Endothelial cell of umbilical vein (primary cell): Measurements from ENCODE around the gene LRRC37A3. TPM values are rescaled to one million over a fixed set of nuclear protein-coding genes. Genes with fewer than 3 reads are reported as not detected.
"Not testable (repeated sequence)": the region's sequence is repeated elsewhere in the genome, so short reads cannot be mapped to it uniquely, and the experiment has no call there.

Source experiments
- BruUV-seq: library from RNA; stranded (reverse); fragments of 400-500 nt; replicated peaks from 2 replicates; lab custom pipeline; 2021; lab: Mats Ljungman, UMichigan
- CTCF ChIA-PET: fragments of 300-600, 350-600 bp; sonication (Branson Sonifier 250); formaldehyde crosslinking; loops from one replicate; lab custom pipeline; 2021; ENCODE audit warnings: antibody characterized with exemption, inconsistent platforms; lab: Charles Lee
- POLR2A ChIA-PET: fragments of 300-600, 350-600 bp; sonication (Branson Sonifier 250); formaldehyde crosslinking; loops from one replicate; lab custom pipeline; 2021; ENCODE audit warnings: antibody characterized with exemption, inconsistent platforms; lab: Charles Lee
- DNase-seq: peaks from one replicate; pipeline ENCODE4 v3.0.0-alpha.2; 2011; ENCODE audit warnings: low read depth, low spot score
- FAIRE-seq: peaks from 2 replicates; lab custom pipeline; 2011; peaks lifted over from hg19 to GRCh38; lab: Jason Lieb, UNC
- H2AFZ ChIP-seq: 2 replicates; pipeline ENCODE4 v1.6.0; 2012; ENCODE audit warnings: low read depth, low read length, control low read depth, inconsistent platforms
- H3K27ac ChIP-seq: 2 replicates; pipeline ENCODE4 v1.5.1; 2011; ENCODE audit warnings: low read depth, mild to moderate bottlenecking, control low read depth, low read length, moderate library complexity; ENCODE audit not compliant: insufficient read depth
- H3K27me3 ChIP-seq, 2 experiments: 2 replicates each; pipeline versions ENCODE4 v1.6.0 to v1.6.1; 2011; ENCODE audit warnings: low read length in 2 of 2, mixed read lengths in 1 of 2; ENCODE audit not compliant: control insufficient read depth in 2 of 2, insufficient read depth in 2 of 2
- H3K36me3 ChIP-seq, 2 experiments: 2 replicates in 1 of 2; 3 replicates in 1 of 2; pipeline ENCODE4 v1.5.1; 2011; ENCODE audit warnings: low read length in 2 of 2, mild to moderate bottlenecking in 1 of 2, moderate library complexity in 1 of 2; ENCODE audit not compliant: control insufficient read depth in 2 of 2, insufficient read depth in 2 of 2; ENCODE audit errors: extremely low read depth in 1 of 2
- H3K4me1 ChIP-seq: 3 replicates; pipeline ENCODE4 v1.5.1; 2011; ENCODE audit warnings: mild to moderate bottlenecking, low read length; ENCODE audit not compliant: control insufficient read depth, insufficient read depth; ENCODE audit errors: extremely low read depth
- H3K4me2 ChIP-seq: 2 replicates; pipeline ENCODE4 v1.6.1; 2011; ENCODE audit warnings: low read length, control low read depth, mixed read lengths; ENCODE audit not compliant: insufficient read depth
- H3K4me3 ChIP-seq, 3 experiments: fragments of 200-600 bp in 1 of 3; sonication (generic), shearing (Covaris generic) in 1 of 3; replicated peaks in 1 of 3; 2 replicates each; pipeline ENCODE4 v1.5.1; 2011 to 2016; ENCODE audit warnings: control low read depth in 3 of 3, low read length in 3 of 3, mild to moderate bottlenecking in 2 of 3, inconsistent platforms in 1 of 3, low read depth in 1 of 3, moderate library complexity in 1 of 3; ENCODE audit not compliant: insufficient read depth in 1 of 3
- H3K79me2 ChIP-seq: 2 replicates; pipeline ENCODE4 v1.6.0; 2012; ENCODE audit warnings: low read length, inconsistent platforms; ENCODE audit not compliant: control insufficient read depth, insufficient read depth
- H3K9ac ChIP-seq: replicated peaks from 2 replicates; pipeline ENCODE3; 2011; ENCODE audit warnings: low read length, control low read depth; ENCODE audit not compliant: insufficient read depth; ENCODE audit errors: extremely low read depth
- H3K9me1 ChIP-seq: replicated peaks from 3 replicates; pipeline ENCODE4 v1.6.0; 2011; ENCODE audit warnings: mild to moderate bottlenecking, low read length; ENCODE audit not compliant: control insufficient read depth, insufficient read depth; ENCODE audit errors: extremely low read depth
- H3K9me3 ChIP-seq: replicated peaks from 2 replicates; pipeline ENCODE4 v1.5.1; 2012; ENCODE audit warnings: low read length, inconsistent platforms; ENCODE audit not compliant: control insufficient read depth, insufficient read depth
- H4K20me1 ChIP-seq: replicated peaks from 2 replicates; pipeline ENCODE3; 2011; ENCODE audit warnings: mild to moderate bottlenecking, low read length; ENCODE audit not compliant: control insufficient read depth, insufficient read depth; ENCODE audit errors: extremely low read depth
- GATA2 ChIP-seq: IDR thresholded peaks from 2 replicates; pipeline ENCODE4 v1.7.0; 2011; ENCODE audit warnings: low read depth, mild to moderate bottlenecking, moderate library complexity, mixed read lengths, low read length; ENCODE audit not compliant: insufficient read length, insufficient read depth
- JUN ChIP-seq: IDR thresholded peaks from 2 replicates; pipeline ENCODE4 v1.6.1; 2011; ENCODE audit warnings: borderline replicate concordance, low read depth; ENCODE audit not compliant: insufficient read length, insufficient read depth
- POLR2A ChIP-seq: IDR thresholded peaks from 2 replicates; pipeline ENCODE4 v1.6.1; 2012; ENCODE audit warnings: low read depth, mild to moderate bottlenecking, control low read depth, low read length
- POLR2AphosphoS5 ChIP-seq: IDR thresholded peaks from 2 replicates; pipeline ENCODE4 v1.6.1; 2012; ENCODE audit warnings: low read depth, mild to moderate bottlenecking, control low read depth, low read length, moderate library complexity; ENCODE audit not compliant: insufficient read depth
- dilution Hi-C: fragments of 300-500 bp; cut with MboI; formaldehyde crosslinking; loops from one replicate; pipeline ENCODE4 v1.15.0; 2019; ENCODE audit warnings: low sequenced_read_pairs; ENCODE audit not compliant: extremely low pct_ligation_motif_present
- intact Hi-C: fragments of 100-400 bp; cut with micrococcal nuclease; formaldehyde crosslinking; loops from one replicate; pipeline ENCODE4 v1.10.0; 2022
- polyA plus RNA-seq, 4 experiments: library from polyadenylated mRNA; depleted of rRNA in 3 of 4; stranded (reverse) in 3 of 4; unstranded in 1 of 4; fragments of >200 nt; gene quantifications; 2 replicates each; pipeline versions ENCODE4 v1.2.1 to v1.2.3, GENCODE V29; 2011 to 2012; ENCODE audit warnings: missing spikeins in 1 of 4
- total RNA-seq: library from RNA; stranded (reverse); gene quantifications from 2 replicates; pipeline ENCODE4 v1.2.3, GENCODE V29; 2021
- TF ChIP-seq, protein P1 (sequence below): IDR thresholded peaks from 2 replicates; pipeline ENCODE4 v1.6.1; 2011; ENCODE audit not compliant: insufficient read depth, insufficient read length

The LRRC37A3 gene
- total and polyA plus RNA-seq, 2 donors (not counting 3 experiments of a cell fraction or from before 2014, with no cell fraction given), result 7.1 to 8.6 TPM

DNA sequence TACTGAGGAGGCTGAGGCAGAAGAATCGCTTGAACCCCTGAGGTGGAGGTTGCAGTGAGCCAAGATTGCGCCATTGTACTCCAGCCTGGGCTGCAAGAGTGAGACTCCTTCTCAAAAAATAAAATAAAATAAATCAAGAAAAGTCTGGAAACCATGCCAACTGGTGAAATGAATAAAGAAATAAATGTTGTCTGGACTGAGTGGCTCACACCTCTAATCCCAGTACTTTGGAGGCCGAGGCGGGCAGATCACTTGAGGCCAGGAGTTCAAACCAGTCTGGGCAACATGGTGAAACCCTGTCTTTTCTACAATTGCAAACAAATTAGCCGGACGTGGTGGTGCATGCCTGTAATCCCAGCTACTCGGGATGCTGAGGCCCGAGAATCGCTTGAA lies 744 bp upstream of the LRRC37A3 start:
- Histone ChIP-seq H3K9me3 (no peaks in the 10 kb centered on the region), H3K4me1 (peaks cover 2% of the 10 kb centered on the region), H2AFZ (peak overlapping the region; percentile 75), H3K36me3 (no peaks in the 10 kb centered on the region), H3K9me1 (no peaks in the 10 kb centered on the region), H3K79me2 (no peaks in the 10 kb centered on the region), H3K4me3 (peak overlapping the region; percentile 49 to 60 (median 50)), H3K9ac (peak overlapping the region; percentile 5), H3K27me3 (no peaks in the 10 kb centered on the region), H3K4me2 (peak overlapping the region; percentile 48), H4K20me1 (no peaks in the 10 kb centered on the region), H3K27ac (no peak overlapping the region)
- dilution Hi-C loops (no loop called here), intact Hi-C loops (loop anchor here (2.0 kb wide), 1 partner anchor 43 kb away; no protein-coding TSS in a partner anchor)
- TF ChIP-seq GATA2 (no peak), POLR2A (no peak), JUN (no peak), POLR2AphosphoS5 (no peak)
- TF ChIP-seq, protein P1, sequence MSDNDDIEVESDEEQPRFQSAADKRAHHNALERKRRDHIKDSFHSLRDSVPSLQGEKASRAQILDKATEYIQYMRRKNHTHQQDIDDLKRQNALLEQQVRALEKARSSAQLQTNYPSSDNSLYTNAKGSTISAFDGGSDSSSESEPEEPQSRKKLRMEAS, result no peak
- no peak for FAIRE-seq
- ChIA-PET POLR2A (interaction anchor here (0.6 kb wide), 1 partner anchor 9 kb away, joined by 3 read pairs; no protein-coding TSS in a partner anchor), CTCF (interaction anchor here (0.8 to 1.5 kb wide), 10 partner anchors 10 to 278 kb away, joined by 3 to 13 read pairs (median 4); partner anchors contain the start of gene RGS9)
- no peak for DNase-seq
- BruUV-seq, result no TSS peak

DNA sequence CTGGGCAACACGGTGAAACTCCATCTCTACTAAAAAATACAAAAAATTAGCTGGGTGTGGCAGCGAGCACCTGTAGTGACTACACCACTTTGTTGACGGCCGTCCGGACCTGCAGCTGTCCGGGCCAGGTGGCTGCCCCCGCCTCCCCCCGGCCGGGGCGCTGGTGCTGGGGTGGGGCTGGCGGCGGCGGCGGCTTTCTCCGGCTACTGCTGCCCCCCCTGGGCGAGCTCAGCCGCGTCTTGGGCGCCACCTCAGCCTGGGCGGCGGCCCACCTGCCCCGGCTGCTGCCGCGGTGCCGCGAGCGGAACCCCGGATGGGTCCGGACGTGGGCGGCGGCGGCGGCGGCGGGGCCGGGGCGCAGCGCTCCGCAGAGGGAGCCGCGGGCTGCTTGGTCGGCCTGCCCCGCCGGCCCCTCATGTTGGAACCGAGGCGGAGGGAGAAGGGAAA lies 413 bp downstream of the LRRC37A3 start:
- H3K9me3 ChIP-seq, H2AFZ ChIP-seq, intact Hi-C loops, H3K36me3 ChIP-seq, dilution Hi-C loops, H3K9me1 ChIP-seq, H3K79me2 ChIP-seq, BruUV-seq, H4K20me1 ChIP-seq, H3K27me3 ChIP-seq, FAIRE-seq, POLR2A ChIA-PET, H3K4me1 ChIP-seq: not testable (repeated sequence)
- Histone ChIP-seq H3K27ac (peak overlapping the region; percentile 21), H3K4me3 (peak overlapping the region; percentile 37 to 62 (median 60)), H3K4me2 (peak overlapping the region; percentile 64), H3K9ac (peak overlapping the region; percentile 47)
- DNase-seq, result peak; percentile 32
- CTCF ChIA-PET, result interaction anchor here (0.7 to 1.5 kb wide), 8 partner anchors 19 to 300 kb away, joined by 3 to 13 read pairs (median 6); partner anchors contain the start of gene RGS9

DNA sequence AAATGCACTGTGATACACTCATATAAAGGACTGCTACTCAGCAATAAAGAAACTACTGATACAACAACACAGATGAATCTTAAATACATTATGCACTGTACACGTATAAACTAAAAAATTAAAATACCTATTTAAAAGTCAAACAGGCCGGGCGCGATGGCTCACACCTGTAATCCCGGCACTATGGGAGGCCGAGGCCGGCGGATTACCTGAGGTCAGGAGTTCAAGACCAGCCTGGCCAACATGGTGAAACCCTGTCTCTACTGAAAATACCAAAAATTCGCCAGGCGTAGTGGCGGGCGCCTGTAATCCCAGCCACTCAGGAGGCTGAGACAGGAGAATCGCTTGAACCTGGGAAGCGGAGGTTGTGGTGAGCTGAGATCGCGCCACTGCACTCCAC lies 1.7 kb downstream of the LRRC37A3 start:
- POLR2A ChIA-PET, H3K9me1 ChIP-seq, dilution Hi-C loops, H3K4me1 ChIP-seq, H3K36me3 ChIP-seq, H3K27me3 ChIP-seq, H3K9ac ChIP-seq, H3K27ac ChIP-seq, H4K20me1 ChIP-seq, H3K4me2 ChIP-seq, FAIRE-seq, CTCF ChIA-PET, BruUV-seq, H3K9me3 ChIP-seq, H3K79me2 ChIP-seq, DNase-seq, intact Hi-C loops, H3K4me3 ChIP-seq, H2AFZ ChIP-seq: not testable (repeated sequence)
